Ovary (tissue), 9 donors: ENCODE measurements around the gene GNRH2. TPM values are rescaled to one million over a fixed set of nuclear protein-coding genes. Genes with fewer than 3 reads are reported as not detected.

Source experiments
- DNase-seq, 5 donors: peaks; one replicate each; pipeline ENCODE4 v3.0.0-alpha.2; 2019 to 2020
- H3K27ac ChIP-seq, 2 donors: fragments of 200-600 bp; one replicate each; pipeline versions ENCODE4 v1.5.1 to v1.8.0; 2019 to 2022
- H3K27me3 ChIP-seq: fragments of 200-600 bp; one replicate; pipeline ENCODE4 v1.8.0; 2022
- H3K36me3 ChIP-seq: fragments of 200-600 bp; sonication (generic); one replicate; pipeline ENCODE4 v1.5.1; 2019
- H3K4me1 ChIP-seq: one replicate; pipeline ENCODE4 v1.8.1; 2013; ENCODE audit warnings: mild to moderate bottlenecking, moderate library complexity; ENCODE audit not compliant: insufficient read depth
- H3K4me3 ChIP-seq: fragments of 200-600 bp; sonication (generic); one replicate; pipeline ENCODE4 v1.5.1; 2017
- H3K9me3 ChIP-seq, 2 donors: fragments of 200-600 bp in 1 of 2; sonication (generic) in 1 of 2; one replicate each; pipeline versions ENCODE4 v1.5.1 to v1.8.1; 2013 to 2019; ENCODE audit warnings: mild to moderate bottlenecking in 1 of 2, moderate library complexity in 1 of 2
- CTCF ChIP-seq, 3 donors: fragments of 450-650 bp in 2 of 3; fragments of 200-600 bp in 1 of 3; IDR thresholded peaks; one replicate each; pipeline versions ENCODE4 v1.5.1 to v1.8.0; 2016 to 2022; ENCODE audit warnings: antibody characterized with exemption in 3 of 3, mild to moderate bottlenecking in 1 of 3
- EP300 ChIP-seq: sonication (generic); formaldehyde crosslinking; IDR thresholded peaks from one replicate; pipeline ENCODE4 v1.6.1; 2017; ENCODE audit warnings: antibody characterized with exemption
- POLR2A ChIP-seq: fragments of 450-650 bp; IDR thresholded peaks from one replicate; pipeline ENCODE4 v1.6.1; 2017; ENCODE audit warnings: antibody characterized with exemption, mild to moderate bottlenecking, moderate library complexity
- WGBS, 3 donors: extraction: QIAGEN DNeasy Blood & Tissue Kit in 1 of 3; methylation state at CpG; one replicate each; pipeline versions ENCODE4 v1.1.5 to v1.1.7; 2013 to 2017; 5-methylcytosine and 5-hydroxymethylcytosine counted together
- intact Hi-C, 4 donors: fragments of 100-400 bp; cut with DNase I; formaldehyde crosslinking; loops; one replicate each; pipeline versions ENCODE4 v1.11.0 to v1.15.1; 2022 to 2023
- polyA plus RNA-seq, 2 donors: library from polyadenylated mRNA; stranded (reverse); fragments of 200-250 nt in 1 of 2; fragments of 350-450 nt in 1 of 2; fragmentation: Illumina TruSeq in 1 of 2; extraction: RNeasy Lipid Tissue Mini Kit (QIAGEN cat#74804) in 1 of 2; gene quantifications; one replicate each; pipeline ENCODE4 v1.2.3, GENCODE V29; 2013 to 2014
- total RNA-seq, 7 donors: library from RNA; depleted of rRNA in 2 of 7; stranded (reverse); fragments of >200 nt in 2 of 7; fragmentation: NEBNext Ultra II Directional in 3 of 7; extraction: Animal tissue kit (Norgen Biotek cat#: 25700) in 3 of 7; gene quantifications; one replicate each; pipeline versions ENCODE4 v1.1.0 to v1.2.4, GENCODE V29; 2016 to 2023
- donor health status: DM: no; HTN: no; CAD: no; lungs with moderate emphysema.
- donor health status: DM: no; HTN: no; CAD: no.
- donor health status: Bipolar disorder and iron deficiency.
- donor health status: DM: yes; HTN: yes; CAD: no.
- donor health status: DM: no; HTN: no; CAD: no.
- donor health status: DM: yes; HTN: yes; CAD: no.

GNRH2 gene
- total and polyA plus RNA-seq, 9 donors, result 0.73 to 2.2 (median 0.97) TPM; not detected in 3

DNA sequence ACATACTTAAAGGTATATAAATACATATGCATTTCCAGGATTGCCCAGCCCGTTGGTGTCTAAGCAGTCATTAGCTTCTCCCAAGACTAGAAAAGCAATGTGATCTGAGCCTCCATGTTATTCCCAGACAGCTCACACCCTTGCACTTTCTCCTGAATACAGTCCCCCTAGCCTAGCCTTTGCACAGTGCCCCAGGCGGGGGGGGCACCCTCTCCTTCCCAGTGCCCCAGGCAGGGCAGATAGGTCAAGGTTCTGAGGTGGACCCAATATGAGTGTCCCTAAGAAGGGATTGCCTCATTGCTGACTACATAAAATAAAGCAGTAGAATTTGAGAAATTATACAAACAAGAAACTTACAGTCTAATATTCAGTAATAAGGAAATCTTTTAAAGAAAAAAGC is 15.4 kb upstream of the GNRH2 start:
- no peak for DNase-seq
- Histone ChIP-seq H3K36me3 (no peaks in the 10 kb centered on the region), H3K27me3 (no peaks in the 10 kb centered on the region), H3K4me1 (no peaks in the 10 kb centered on the region), H3K27ac (no peak overlapping the region), H3K9me3 (no peaks in the 10 kb centered on the region), H3K4me3 (no peak overlapping the region)
- 78 to 81% (median 80%) methylated on average over 2 of the region's 2 CpGs for WGBS, 3 donors
- TF ChIP-seq POLR2A, result no peak
- intact Hi-C loops, result no loop called here

GRCh38 chr20:3031524-3032147 is 11.8 kb upstream of the GNRH2 start:
- TF ChIP-seq POLR2A, result no peak
- TF ChIP-seq EP300, result no peak
- TF ChIP-seq CTCF (IDR thresholded peaks at IDR 0.05), result no peak
- H3K27me3 ChIP-seq, result no peaks in the 10 kb centered on the region
- no peaks in the 10 kb centered on the region for H3K9me3 ChIP-seq
- no peaks in the 10 kb centered on the region for H3K36me3 ChIP-seq
- DNase-seq, result no peak
- no peaks in the 10 kb centered on the region for H3K4me1 ChIP-seq
- intact Hi-C loops, result no loop called here
- H3K27ac ChIP-seq, result no peak overlapping the region
- 92 to 94% (median 94%) methylated on average over 3 of the region's 3 CpGs for WGBS, 3 donors
- H3K4me3 ChIP-seq, result no peak overlapping the region

DNA sequence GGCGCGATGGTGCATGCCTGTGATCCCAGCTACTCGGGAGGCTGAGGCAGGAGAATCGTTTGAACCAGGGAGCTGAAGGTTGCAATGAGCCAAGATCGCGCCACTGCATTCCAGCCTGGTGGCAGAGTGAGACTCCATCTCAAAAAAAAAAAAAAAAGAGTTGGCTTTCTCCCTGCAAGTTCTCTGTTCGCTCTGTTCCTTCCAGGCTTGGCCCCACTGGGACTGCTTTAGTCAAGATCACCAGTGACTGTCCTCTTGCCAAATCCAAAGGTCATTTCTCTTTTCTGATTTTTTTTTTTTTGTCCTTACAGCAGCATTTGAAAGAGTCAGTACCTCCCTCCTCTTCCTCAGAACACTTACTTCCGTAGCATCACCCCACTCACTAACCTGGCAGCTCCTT is 10.8 kb upstream of the GNRH2 start:
- WGBS, 3 donors, result 82 to 89% (median 85%) methylated on average over 8 of the region's 8 CpGs
- Histone ChIP-seq H3K27ac (no peak overlapping the region), H3K4me1 (no peaks in the 10 kb centered on the region), H3K36me3 (no peaks in the 10 kb centered on the region), H3K4me3 (no peak overlapping the region), H3K27me3 (no peaks in the 10 kb centered on the region), H3K9me3 (no peaks in the 10 kb centered on the region)
- intact Hi-C loops, result no loop called here
- no peak for DNase-seq
- TF ChIP-seq EP300, result no peak
- TF ChIP-seq POLR2A, result no peak

- Histone ChIP-seq H3K4me3 (no peak overlapping the region), H3K27me3 (no peaks in the 10 kb centered on the region), H3K27ac (no peak overlapping the region), H3K9me3 (no peaks in the 10 kb centered on the region), H3K36me3 (no peaks in the 10 kb centered on the region), H3K4me1 (peaks cover 10% of the 10 kb centered on the region)
- intact Hi-C loops, result no loop called here
- 74 to 82% (median 76%) methylated on average over 3 of the region's 3 CpGs for WGBS, 3 donors
- TF ChIP-seq POLR2A (no peak), CTCF (IDR thresholded peaks at IDR 0.05) (no peak), EP300 (no peak)
- no peak for DNase-seq
Observed at GRCh38 chr20:3037654-3038053, 5.8 kb upstream of the GNRH2 start.

GRCh38 chr20:3038454-3038853 is 5.0 kb upstream of the GNRH2 start:
- WGBS, 3 donors, result 65 to 72% (median 71%) methylated on average over 5 of the region's 5 CpGs
- intact Hi-C loops, result no loop called here
- H3K4me1 ChIP-seq, result peaks cover 13% of the 10 kb centered on the region
- H3K4me3 ChIP-seq, result no peak overlapping the region
- H3K27me3 ChIP-seq, result no peaks in the 10 kb centered on the region
- H3K36me3 ChIP-seq, result no peaks in the 10 kb centered on the region
- TF ChIP-seq CTCF (IDR thresholded peaks at IDR 0.05) (no peak), POLR2A (no peak), EP300 (no peak)
- H3K9me3 ChIP-seq, result no peaks in the 10 kb centered on the region
- no peak overlapping the region for H3K27ac ChIP-seq
- DNase-seq, result no peak
